Loucy (cell line): ENCODE results near the gene TBX18.
A peak's percentile ranks its signal among the peaks of the same experiment; 100 is the strongest.

Source experiments
- H2AFZ ChIP-seq: fragments of 200-600 bp; sonication (generic); 2 replicates; pipeline ENCODE4 v1.6.0; 2016; ENCODE audit warnings: antibody characterized with exemption, mild to moderate bottlenecking, low read length, moderate library complexity
- H3F3A ChIP-seq: fragments of 200-600 bp; 2 replicates; pipeline ENCODE4 v1.6.0; 2016; ENCODE audit warnings: antibody characterized with exemption, low read depth, mild to moderate bottlenecking
- H3K27me3 ChIP-seq: fragments of 200-600 bp; sonication (generic); 2 replicates; pipeline ENCODE4 v1.6.1; 2014; ENCODE audit warnings: low read length, mild to moderate bottlenecking; ENCODE audit not compliant: insufficient read depth, poor library complexity, severe bottlenecking
- H3K36me3 ChIP-seq: fragments of 200-600 bp; sonication (generic); 2 replicates; pipeline ENCODE4 v1.6.1; 2016; ENCODE audit warnings: low read length; ENCODE audit not compliant: insufficient read depth
- H3K4me1 ChIP-seq: fragments of 200-600 bp; sonication (generic); 2 replicates; pipeline ENCODE4 v1.5.1; 2014; ENCODE audit warnings: low read length, mild to moderate bottlenecking; ENCODE audit not compliant: insufficient read depth, poor library complexity, severe bottlenecking
- H3K4me2 ChIP-seq: fragments of 200-600 bp; sonication (generic); 2 replicates; pipeline ENCODE4 v1.6.0; 2014; ENCODE audit warnings: antibody characterized with exemption, low read length, low read depth, mild to moderate bottlenecking; ENCODE audit not compliant: poor library complexity, severe bottlenecking
- H3K4me3 ChIP-seq: fragments of 200-600 bp; sonication (generic); 2 replicates; pipeline ENCODE4 v1.5.1; 2014; ENCODE audit warnings: low read length, mild to moderate bottlenecking, mixed read lengths; ENCODE audit not compliant: poor library complexity, severe bottlenecking
- H3K79me2 ChIP-seq: fragments of 200-600 bp; sonication (generic); 2 replicates; pipeline ENCODE4 v1.6.1; 2014; ENCODE audit warnings: low read length; ENCODE audit not compliant: insufficient read depth
- H3K9ac ChIP-seq: fragments of 200-600 bp; sonication (generic); 2 replicates; pipeline ENCODE4 v1.6.0; 2014; ENCODE audit warnings: mild to moderate bottlenecking, low read depth, low read length, moderate library complexity; ENCODE audit not compliant: poor library complexity, severe bottlenecking
- H3K9me2 ChIP-seq: fragments of 200-600 bp; sonication (generic); replicated peaks from 2 replicates; pipeline ENCODE4 v1.6.1; 2016; ENCODE audit warnings: low read depth, low read length, mixed read lengths
- H3K9me3 ChIP-seq: fragments of 200-600 bp; sonication (generic); 2 replicates; pipeline ENCODE4 v1.6.1; 2014; ENCODE audit warnings: mild to moderate bottlenecking, antibody characterized with exemption, low read length, low read depth; ENCODE audit not compliant: insufficient read depth
- H4K20me1 ChIP-seq: fragments of 200-600 bp; sonication (generic); 2 replicates; pipeline ENCODE4 v1.6.0; 2014; ENCODE audit warnings: antibody characterized with exemption, low read length, mild to moderate bottlenecking; ENCODE audit not compliant: insufficient read depth, poor library complexity, severe bottlenecking
- EZH2phosphoT487 ChIP-seq: fragments of 200-600 bp; IDR thresholded peaks from 2 replicates; pipeline ENCODE4 v1.6.1; 2018; ENCODE audit warnings: antibody characterized with exemption, mild to moderate bottlenecking, moderate library complexity, borderline replicate concordance
- TF ChIP-seq, protein P1 (sequence below): fragments of 200-600 bp; sonication (generic); conservative IDR thresholded peaks from 2 replicates; pipeline ENCODE4 v1.5.1; 2014; ENCODE audit warnings: mild to moderate bottlenecking, antibody characterized with exemption, low read length

TBX18 gene

DNA sequence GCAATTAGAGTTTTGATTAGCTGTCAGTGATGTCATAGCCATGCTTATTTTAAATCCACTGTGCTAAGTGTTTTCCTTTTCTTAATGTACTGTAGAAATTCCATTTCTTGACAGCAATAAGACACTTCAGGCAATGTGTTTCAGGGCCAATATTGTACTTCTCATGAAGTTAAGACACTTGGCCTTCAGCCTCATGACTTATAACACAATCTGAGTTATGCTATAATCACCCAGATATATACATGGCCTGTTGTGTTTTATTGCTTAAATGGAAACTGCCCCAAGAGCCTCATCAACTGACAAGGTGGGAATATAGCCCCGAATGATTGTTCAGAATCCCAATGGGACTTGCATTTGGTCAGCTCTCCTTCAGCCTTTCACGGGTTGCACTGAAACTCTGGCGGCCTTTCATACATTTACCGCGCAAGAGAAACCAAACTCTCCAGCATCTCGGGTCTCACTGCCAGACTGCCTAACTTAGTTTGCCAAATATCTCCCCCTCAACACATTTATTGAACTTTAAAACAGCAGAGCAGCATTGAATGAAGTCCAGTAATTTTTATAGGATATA is 44.2 kb upstream of the TBX18 start:
- Histone ChIP-seq H3K9me3 (no peaks in the 10 kb centered on the region), H3K4me1 (peaks cover 17% of the 10 kb centered on the region), H4K20me1 (no peaks in the 10 kb centered on the region), H3K4me2 (peak overlapping the region; percentile 23), H3K27me3 (no peaks in the 10 kb centered on the region), H2AFZ (peak overlapping the region; percentile 29; the same call in 1 of the 2 replicates), H3F3A (no peaks in the 10 kb centered on the region), H3K4me3 (no peak overlapping the region), H3K9me2 (no peaks in the 10 kb centered on the region), H3K79me2 (no peaks in the 10 kb centered on the region), H3K9ac (no peak overlapping the region), H3K36me3 (no peaks in the 10 kb centered on the region)
- TF ChIP-seq, protein P1, sequence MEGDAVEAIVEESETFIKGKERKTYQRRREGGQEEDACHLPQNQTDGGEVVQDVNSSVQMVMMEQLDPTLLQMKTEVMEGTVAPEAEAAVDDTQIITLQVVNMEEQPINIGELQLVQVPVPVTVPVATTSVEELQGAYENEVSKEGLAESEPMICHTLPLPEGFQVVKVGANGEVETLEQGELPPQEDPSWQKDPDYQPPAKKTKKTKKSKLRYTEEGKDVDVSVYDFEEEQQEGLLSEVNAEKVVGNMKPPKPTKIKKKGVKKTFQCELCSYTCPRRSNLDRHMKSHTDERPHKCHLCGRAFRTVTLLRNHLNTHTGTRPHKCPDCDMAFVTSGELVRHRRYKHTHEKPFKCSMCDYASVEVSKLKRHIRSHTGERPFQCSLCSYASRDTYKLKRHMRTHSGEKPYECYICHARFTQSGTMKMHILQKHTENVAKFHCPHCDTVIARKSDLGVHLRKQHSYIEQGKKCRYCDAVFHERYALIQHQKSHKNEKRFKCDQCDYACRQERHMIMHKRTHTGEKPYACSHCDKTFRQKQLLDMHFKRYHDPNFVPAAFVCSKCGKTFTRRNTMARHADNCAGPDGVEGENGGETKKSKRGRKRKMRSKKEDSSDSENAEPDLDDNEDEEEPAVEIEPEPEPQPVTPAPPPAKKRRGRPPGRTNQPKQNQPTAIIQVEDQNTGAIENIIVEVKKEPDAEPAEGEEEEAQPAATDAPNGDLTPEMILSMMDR, result no peak
- no peak for TF ChIP-seq EZH2phosphoT487

DNA sequence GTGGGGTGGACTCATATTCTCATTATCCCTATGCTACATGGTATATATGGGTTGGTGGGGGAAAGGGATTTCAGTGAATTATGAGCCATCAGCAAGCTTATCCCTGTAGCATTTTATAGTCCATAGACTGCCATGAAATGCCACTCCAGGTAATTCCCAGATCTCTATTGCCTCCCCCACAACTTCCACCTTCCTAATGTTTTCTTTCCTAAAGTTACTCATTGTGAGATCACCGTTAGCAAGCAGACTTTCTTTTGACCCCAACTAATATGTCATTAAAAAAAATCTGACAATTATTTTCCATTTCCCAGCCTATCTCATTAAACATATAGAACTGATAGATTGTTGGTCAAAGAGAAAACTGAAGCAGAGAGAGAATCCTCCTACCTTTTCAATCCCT is 40.7 kb upstream of the TBX18 start:
- Histone ChIP-seq H3K9me3 (no peaks in the 10 kb centered on the region), H3K36me3 (no peaks in the 10 kb centered on the region), H3K9me2 (no peaks in the 10 kb centered on the region), H2AFZ (no peak overlapping the region), H3K27me3 (no peaks in the 10 kb centered on the region), H4K20me1 (no peaks in the 10 kb centered on the region), H3K79me2 (no peaks in the 10 kb centered on the region), H3K9ac (no peak overlapping the region), H3K4me3 (no peak overlapping the region), H3F3A (no peaks in the 10 kb centered on the region), H3K4me1 (peaks cover 24% of the 10 kb centered on the region), H3K4me2 (no peak overlapping the region)
- TF ChIP-seq, protein P1, result no peak
- TF ChIP-seq EZH2phosphoT487, result no peak

DNA sequence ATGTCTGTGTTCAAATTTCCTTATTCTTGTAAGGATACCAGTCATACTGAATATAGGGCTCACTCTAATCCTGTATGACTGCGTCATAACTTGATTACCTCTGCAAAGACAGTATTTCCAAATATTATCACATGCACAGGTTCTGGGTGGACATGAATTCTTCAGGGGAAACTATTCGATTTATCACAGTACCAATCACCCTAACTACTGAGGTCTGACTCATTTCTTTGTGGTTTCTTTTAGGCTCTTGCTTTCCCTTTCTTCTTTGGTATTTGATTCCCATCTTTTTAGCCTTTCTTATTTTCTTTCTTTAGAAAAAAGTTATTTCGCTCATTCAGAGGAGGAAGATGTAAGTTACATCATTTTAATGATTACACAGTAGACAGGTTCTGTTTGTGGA is 40.3 kb upstream of the TBX18 start:
- Histone ChIP-seq H3F3A (no peaks in the 10 kb centered on the region), H3K9me3 (no peaks in the 10 kb centered on the region), H3K79me2 (no peaks in the 10 kb centered on the region), H2AFZ (no peak overlapping the region), H4K20me1 (no peaks in the 10 kb centered on the region), H3K36me3 (no peaks in the 10 kb centered on the region), H3K9me2 (no peaks in the 10 kb centered on the region), H3K4me1 (peaks cover 24% of the 10 kb centered on the region), H3K4me2 (no peak overlapping the region), H3K27me3 (no peaks in the 10 kb centered on the region), H3K9ac (no peak overlapping the region), H3K4me3 (no peak overlapping the region)
- TF ChIP-seq, protein P1, result no peak
- TF ChIP-seq EZH2phosphoT487, result no peak
